Measurements from ENCODE around the gene NECAB3. TPM values are rescaled to one million over a fixed set of nuclear protein-coding genes. Genes with fewer than 3 reads are reported as not detected.
"Not testable (repeated sequence)": the region's sequence is repeated elsewhere in the genome, so short reads cannot be mapped to it uniquely, and the experiment has no call there.

The NECAB3 gene
- total RNA-seq, 4 donors from 2014 or later = 30.6 to 71.9 (median 52.9) TPM

- Histone ChIP-seq H3K36me3 (peaks cover 0 to 35% of the 10 kb centered on the region in 2 donors), H3K9me3 (no peaks in the 10 kb centered on the region), H3K4me3 (no peak overlapping the region), H3K4me1 (peaks cover 0 to 9% (median 0%) of the 10 kb centered on the region in 3 donors), H3K27me3 (no peaks in the 10 kb centered on the region), H3K27ac (no peak overlapping the region)
- no peak for TF ChIP-seq EP300 (IDR thresholded peaks at IDR 0.05)
- no peak for TF ChIP-seq CTCF (IDR thresholded peaks at IDR 0.05)
- TF ChIP-seq POLR2A (IDR thresholded peaks at IDR 0.05) = no peak
- WGBS, 2 donors (ENCODE audit: low coverage in 1 of 2) = 79 to 96% methylated on average over 2 to 4 of the region's 8 CpGs
- no peak for ATAC-seq
Observed at GRCh38 chr20:33703498-33704137, 29.4 kb upstream of the NECAB3 start.

DNA sequence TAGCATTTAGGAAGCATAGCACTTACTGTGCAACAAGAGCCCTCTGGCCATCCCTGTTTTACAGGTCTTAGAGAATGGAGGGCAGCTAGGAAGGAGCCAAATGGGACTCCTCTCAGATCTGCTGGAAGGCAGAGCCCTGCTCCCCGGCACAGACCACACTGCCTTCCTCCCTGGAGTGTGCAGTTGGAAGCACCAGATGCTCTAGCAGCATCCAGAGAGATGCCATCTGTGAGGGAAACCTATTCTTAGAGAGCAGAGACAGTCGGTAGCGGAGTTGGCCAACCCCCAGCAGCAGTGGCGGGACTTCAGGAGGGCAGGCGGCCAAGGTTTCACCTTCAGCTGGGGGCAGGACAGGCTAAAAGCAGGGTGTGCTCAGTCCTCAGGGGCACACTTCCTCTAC is 28.6 kb upstream of the NECAB3 start:
- ATAC-seq = no peak
- 32% methylated on average over 4 of the region's 5 CpGs; no CpG with 5 or more reads in 1 of the 2 donors for WGBS, 2 donors (ENCODE audit: low coverage in 1 of 2)

GRCh38 chr20:33701629-33702450 is 27.6 kb upstream of the NECAB3 start:
- TF ChIP-seq POLR2AphosphoS5 (IDR thresholded peaks at IDR 0.05) (no peak), POLR2A (IDR thresholded peaks at IDR 0.05) (no peak), CTCF (IDR thresholded peaks at IDR 0.05) (no peak), EP300 (IDR thresholded peaks at IDR 0.05) (no peak)

More for the DNA sequence above, 28.6 kb upstream of the NECAB3 start:
- no peak overlapping the region for H3K4me3 ChIP-seq
- no peaks in the 10 kb centered on the region for H3K9me3 ChIP-seq
- no peaks in the 10 kb centered on the region for H3K27me3 ChIP-seq
- no peak for TF ChIP-seq CTCF (IDR thresholded peaks at IDR 0.05)
- no peak for TF ChIP-seq EP300 (IDR thresholded peaks at IDR 0.05)
- TF ChIP-seq POLR2AphosphoS5 (IDR thresholded peaks at IDR 0.05) = no peak
- no peak overlapping the region for H3K27ac ChIP-seq
- H3K36me3 ChIP-seq = peaks cover 0 to 32% of the 10 kb centered on the region in 2 donors
- peaks cover 0 to 9% (median 0%) of the 10 kb centered on the region in 3 donors for H3K4me1 ChIP-seq

DNA sequence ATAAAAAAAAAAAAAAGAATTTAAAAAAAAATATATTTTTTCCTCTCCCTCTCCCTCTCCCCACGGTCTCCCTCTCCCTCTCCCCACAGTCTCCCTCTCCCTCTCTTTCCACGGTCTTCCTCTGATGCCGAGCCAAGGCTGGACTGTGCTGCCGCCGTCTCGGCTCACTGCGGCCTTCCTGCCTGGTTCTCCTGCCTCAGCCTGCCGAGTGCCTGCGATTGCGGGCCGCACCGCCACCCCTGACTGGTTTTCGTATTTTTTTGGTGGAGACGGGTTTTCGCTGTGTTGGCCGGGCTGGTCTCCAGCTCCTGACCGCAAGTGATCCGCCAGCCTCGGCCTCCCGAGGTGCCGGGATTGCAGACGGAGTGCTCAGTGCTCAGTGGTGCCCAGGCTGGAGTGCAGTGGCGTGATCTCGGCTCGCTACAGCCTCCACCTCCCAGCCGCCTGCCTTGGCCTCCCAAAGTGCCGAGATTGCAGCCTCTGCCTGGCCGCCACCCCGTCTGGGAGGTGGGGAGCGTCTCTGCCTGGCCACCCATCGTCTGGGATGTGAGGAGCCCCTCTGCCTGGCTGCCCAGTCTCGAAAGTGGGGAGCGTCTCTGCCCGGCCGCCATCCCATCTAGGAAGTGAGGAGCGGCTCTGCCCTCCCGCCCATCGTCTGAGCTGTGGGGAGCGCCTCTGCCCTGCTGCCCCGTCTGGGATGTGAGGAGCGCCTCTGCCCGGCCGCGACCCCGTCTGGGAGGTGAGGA is 26.6 kb upstream of the NECAB3 start:
- not testable (repeated sequence) for H3K9me3 ChIP-seq, H3K27me3 ChIP-seq, H3K4me3 ChIP-seq, H3K27ac ChIP-seq, ATAC-seq
- H3K4me1 ChIP-seq = peaks cover 0 to 28% (median 0%) of the 10 kb centered on the region in 3 donors
- WGBS, 2 donors (ENCODE audit: low coverage in 1 of 2) = 82 to 92% methylated on average over 8 to 13 of the region's 45 CpGs
- H3K36me3 ChIP-seq = peaks cover 0 to 12% of the 10 kb centered on the region in 2 donors

More at GRCh38 chr20:33701629-33702450, 27.6 kb upstream of the NECAB3 start:
- no peak overlapping the region for H3K4me3 ChIP-seq
- ATAC-seq = no peak
- peaks cover 0 to 18% (median 0%) of the 10 kb centered on the region in 3 donors for H3K4me1 ChIP-seq
- peaks cover 0 to 21% of the 10 kb centered on the region in 2 donors for H3K36me3 ChIP-seq
- 86% methylated on average over 6 of the region's 27 CpGs; no CpG with 5 or more reads in 1 of the 2 donors for WGBS, 2 donors (ENCODE audit: low coverage in 1 of 2)
- no peaks in the 10 kb centered on the region for H3K27me3 ChIP-seq
- H3K9me3 ChIP-seq = no peaks in the 10 kb centered on the region
- no peak overlapping the region for H3K27ac ChIP-seq

DNA sequence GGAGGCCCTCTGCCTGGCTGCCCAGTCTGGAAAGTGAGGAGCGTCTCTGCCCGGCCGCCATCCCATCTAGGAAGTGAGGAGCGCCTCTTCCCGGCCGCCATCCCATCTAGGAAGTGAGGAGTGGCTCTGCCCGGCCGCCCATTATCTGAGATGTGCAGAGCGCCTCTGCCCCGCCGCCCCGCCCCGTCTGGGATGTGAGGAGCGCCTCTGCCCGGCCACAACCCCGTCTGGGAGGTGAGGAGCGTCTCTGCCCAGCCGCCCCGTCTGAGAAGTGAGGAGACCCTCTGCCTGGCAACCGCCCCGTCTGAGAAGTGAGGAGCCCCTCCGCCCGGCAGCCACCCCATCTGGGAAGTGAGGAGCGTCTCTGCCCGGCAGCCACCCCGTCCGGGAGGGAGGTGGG is 24.7 kb upstream of the NECAB3 start:
- H3K36me3 ChIP-seq, H3K27ac ChIP-seq, ATAC-seq, H3K9me3 ChIP-seq, H3K27me3 ChIP-seq, H3K4me3 ChIP-seq: not testable (repeated sequence)
- no CpG with 5 or more reads among the region's 27 CpGs for WGBS, 2 donors (ENCODE audit: low coverage in 1 of 2)
- H3K4me1 ChIP-seq = peaks cover 0 to 37% (median 0%) of the 10 kb centered on the region in 3 donors
